Neural cell (in vitro differentiated cells): Measurements from ENCODE around the gene MYORG. TPM values are rescaled to one million over a fixed set of nuclear protein-coding genes. Genes with fewer than 3 reads are reported as not detected.

Source experiments
- H2AFZ ChIP-seq: fragments of 200-600, 300-800 bp; sonication (generic), shearing (Covaris generic); 2 replicates; pipeline ENCODE4 v1.6.0; 2014; ENCODE audit warnings: low read depth, mild to moderate bottlenecking, antibody characterized with exemption, low read length, moderate library complexity
- H3F3A ChIP-seq: fragments of 200-600 bp; shearing (Covaris generic); 2 replicates; pipeline ENCODE4 v1.6.1; 2016; ENCODE audit warnings: mild to moderate bottlenecking, moderate library complexity, mixed read lengths, antibody characterized with exemption, low read length; ENCODE audit not compliant: insufficient read depth, poor library complexity, severe bottlenecking
- H3K27ac ChIP-seq: fragments of 200-600, 300-800 bp; sonication (generic), shearing (Covaris generic); 2 replicates; pipeline ENCODE4 v1.5.1; 2014; ENCODE audit warnings: mild to moderate bottlenecking, low read length, moderate library complexity
- H3K27me3 ChIP-seq: fragments of 300-800, 200-600 bp; sonication (generic), shearing (Covaris generic); 2 replicates; pipeline ENCODE4 v1.6.0; 2014; ENCODE audit warnings: mild to moderate bottlenecking, low read depth, low read length, moderate library complexity; ENCODE audit not compliant: insufficient read depth
- H3K36me3 ChIP-seq: fragments of 300-800, 200-600 bp; sonication (generic), shearing (Covaris generic); 2 replicates; pipeline ENCODE4 v1.5.1; 2014; ENCODE audit warnings: mild to moderate bottlenecking, antibody characterized with exemption, low read length, moderate library complexity; ENCODE audit not compliant: insufficient read depth
- H3K4me2 ChIP-seq: fragments of 300-800, 200-600 bp; sonication (generic), shearing (Covaris generic); 2 replicates; pipeline ENCODE4 v1.6.0; 2014; ENCODE audit warnings: mild to moderate bottlenecking, low read length
- H3K4me3 ChIP-seq: fragments of 300-800, 200-600 bp; sonication (generic), shearing (Covaris generic); 2 replicates; pipeline ENCODE4 v1.5.1; 2014; ENCODE audit warnings: mild to moderate bottlenecking, low read length, moderate library complexity
- H3K79me2 ChIP-seq: fragments of 200-600 bp; shearing (Covaris generic); replicated peaks from 2 replicates; pipeline ENCODE4 v1.6.0; 2014; ENCODE audit warnings: mild to moderate bottlenecking, low read length, moderate library complexity; ENCODE audit not compliant: insufficient read depth
- H3K9ac ChIP-seq: fragments of 300-800, 200-600 bp; sonication (generic), shearing (Covaris generic); 2 replicates; pipeline ENCODE4 v1.6.1; 2016; ENCODE audit warnings: mild to moderate bottlenecking, low read length, mixed read lengths
- H3K9me2 ChIP-seq: fragments of 200-600 bp; shearing (Covaris generic); 2 replicates; pipeline ENCODE4 v1.6.1; 2016; ENCODE audit warnings: mild to moderate bottlenecking, low read length, mixed read lengths; ENCODE audit not compliant: insufficient read depth
- H3K9me3 ChIP-seq: fragments of 200-600, 300-800 bp; sonication (generic), shearing (Covaris generic); 2 replicates; pipeline ENCODE4 v1.6.1; 2016; ENCODE audit warnings: mild to moderate bottlenecking, mixed run types, low read length, moderate library complexity, mixed read lengths
- H4K20me1 ChIP-seq: fragments of 200-600 bp; shearing (Covaris generic); 2 replicates; pipeline ENCODE4 v1.6.1; 2016; ENCODE audit warnings: mild to moderate bottlenecking, mixed run types; ENCODE audit not compliant: insufficient read depth
- CTCF ChIP-seq: fragments of 450-650 bp; IDR thresholded peaks from 2 replicates; pipeline ENCODE4 v1.5.1; 2014; ENCODE audit warnings: antibody characterized with exemption, mild to moderate bottlenecking, moderate library complexity; ENCODE audit not compliant: poor library complexity, severe bottlenecking
- EP300 ChIP-seq: fragments of 450-650 bp; conservative IDR thresholded peaks from 2 replicates; pipeline ENCODE4 v1.6.1; 2014; ENCODE audit warnings: antibody characterized with exemption, mild to moderate bottlenecking, moderate library complexity; ENCODE audit not compliant: poor library complexity, severe bottlenecking
- EZH2 ChIP-seq: fragments of 200-600, 300-800 bp; shearing (Covaris generic), sonication (generic); IDR thresholded peaks from 2 replicates; pipeline ENCODE4 v1.6.1; 2014; ENCODE audit warnings: antibody characterized with exemption, low read length, borderline replicate concordance, mild to moderate bottlenecking; ENCODE audit not compliant: insufficient read depth, poor library complexity, severe bottlenecking
- MXI1 ChIP-seq: fragments of 450-650 bp; conservative IDR thresholded peaks from 2 replicates; pipeline ENCODE4 v1.6.1; 2014; ENCODE audit warnings: antibody characterized with exemption, mild to moderate bottlenecking; ENCODE audit not compliant: poor library complexity, severe bottlenecking
- POLR2AphosphoS5 ChIP-seq: IDR thresholded peaks from 2 replicates; pipeline ENCODE4 v1.6.1; 2012
- RAD21 ChIP-seq: fragments of 450-650 bp; conservative IDR thresholded peaks from 2 replicates; pipeline ENCODE4 v1.6.1; 2014; ENCODE audit warnings: antibody characterized with exemption, mild to moderate bottlenecking, moderate library complexity
- REST ChIP-seq: IDR thresholded peaks from 2 replicates; pipeline ENCODE4 v1.6.1; 2012; ENCODE audit warnings: borderline replicate concordance
- SMC3 ChIP-seq: fragments of 450-650 bp; conservative IDR thresholded peaks from 2 replicates; pipeline ENCODE4 v1.6.1; 2014; ENCODE audit warnings: antibody characterized with exemption, mild to moderate bottlenecking, moderate library complexity; ENCODE audit not compliant: poor library complexity
- TAF1 ChIP-seq: IDR thresholded peaks from 2 replicates; pipeline ENCODE4 v1.6.1; 2012; ENCODE audit warnings: low read depth
- polyA plus RNA-seq: library from polyadenylated mRNA; depleted of rRNA; stranded (reverse); fragments of >200 nt; gene quantifications from 2 replicates; pipeline ENCODE4 v1.2.3, GENCODE V29; 2014
- small RNA-seq, 3 experiments: library from RNA; depleted of rRNA; stranded (forward); fragments of <200 nt; gene quantifications; one replicate each; pipeline ENCODE3, GENCODE V24; 2012

MYORG gene
- polyA plus RNA-seq, 1 donor from 2014 or later: 0.58 TPM

- H3K36me3 ChIP-seq: no peaks in the 10 kb centered on the region
- TF ChIP-seq CTCF: no peak
- TF ChIP-seq EP300: no peak
- no peak for TF ChIP-seq TAF1
- TF ChIP-seq SMC3: no peak
- no peak for TF ChIP-seq EZH2
- TF ChIP-seq MXI1: no peak
- TF ChIP-seq REST: no peak
- no peak for TF ChIP-seq POLR2AphosphoS5
- TF ChIP-seq RAD21: no peak
- no peak overlapping the region for H3K27ac ChIP-seq
- H3K4me3 ChIP-seq: no peak overlapping the region
- no peaks in the 10 kb centered on the region for H3K27me3 ChIP-seq
- no peak overlapping the region for H3K9ac ChIP-seq
- H3F3A ChIP-seq: no peaks in the 10 kb centered on the region
- H4K20me1 ChIP-seq: no peaks in the 10 kb centered on the region
- H3K9me3 ChIP-seq: no peaks in the 10 kb centered on the region
- peaks cover 3% of the 10 kb centered on the region for H3K79me2 ChIP-seq
- no peak overlapping the region for H2AFZ ChIP-seq
- no peak overlapping the region for H3K4me2 ChIP-seq
- no peaks in the 10 kb centered on the region for H3K9me2 ChIP-seq
Measured at GRCh38 chr9:34317436-34317835, 59.3 kb downstream of the MYORG start.

Small RNA genes lying within 50 kb of the gene (small RNA-seq; reads per million reads assigned to genes)
- 0 to 1.2 (median 0) reads per million in 3 experiments for gene RF00019

Other genes with a start within 250 kb of the MYORG start
- 33.2 and 35.1 TPM in 2 replicates for gene UBAP1, start 197.9 kb downstream of the MYORG start, polyA plus RNA-seq
- 0.19 and 0.36 TPM in 2 replicates for gene KIF24, start 47.6 kb downstream of the MYORG start, polyA plus RNA-seq
- gene NUDT2, start 47.3 kb downstream of the MYORG start, polyA plus RNA-seq: 62.6 and 88.3 TPM in 2 replicates
- 51.8 and 56.6 TPM in 2 replicates for gene FAM219A, start 81.7 kb upstream of the MYORG start, polyA plus RNA-seq
- gene DNAI1, start 81.9 kb upstream of the MYORG start, polyA plus RNA-seq: 0.99 and 1.6 TPM in 2 replicates
- gene ENHO, start 146.1 kb upstream of the MYORG start, polyA plus RNA-seq: 163 and 172 TPM in 2 replicates
- 19.0 and 20.7 TPM in 2 replicates for gene CNTFR, start 212.8 kb upstream of the MYORG start, polyA plus RNA-seq
- 27.5 and 31.4 TPM in 2 replicates for gene RPP25L, start 235.2 kb upstream of the MYORG start, polyA plus RNA-seq
- gene DCTN3, start 243.6 kb upstream of the MYORG start, polyA plus RNA-seq: 380 and 391 TPM in 2 replicates